SJSA1 (cell line): Measurements from ENCODE around the gene DUSP15. TPM values are rescaled to one million over a fixed set of nuclear protein-coding genes. Genes with fewer than 3 reads are reported as not detected.

Experiments
- DNase-seq, 2 experiments: peaks; one replicate each; pipeline ENCODE4 v3.0.0-alpha.2; 2015 to 2020; ENCODE audit warnings: low spot score in 2 of 2, low read depth in 1 of 2
- H3K27ac ChIP-seq: fragments of 250-450 bp; sonication (Bioruptor Pico); 2 replicates; pipeline ENCODE4 v1.5.1; 2020; ENCODE audit warnings: mild to moderate bottlenecking, moderate library complexity
- H3K27me3 ChIP-seq: fragments of 250-450 bp; sonication (Bioruptor Pico); replicated peaks from 2 replicates; pipeline ENCODE4 v1.5.1; 2020; ENCODE audit warnings: mild to moderate bottlenecking, moderate library complexity
- H3K36me3 ChIP-seq: fragments of 250-450 bp; sonication (Bioruptor Pico); 2 replicates; pipeline ENCODE4 v1.5.1; 2020; ENCODE audit warnings: mild to moderate bottlenecking
- H3K4me1 ChIP-seq: fragments of 250-450 bp; sonication (Bioruptor Pico); replicated peaks from 2 replicates; pipeline ENCODE4 v1.6.1; 2021; ENCODE audit warnings: mild to moderate bottlenecking
- H3K4me3 ChIP-seq: fragments of 250-450 bp; sonication (Bioruptor Pico); 2 replicates; pipeline ENCODE4 v1.5.1; 2020; ENCODE audit warnings: mild to moderate bottlenecking
- H3K9me3 ChIP-seq: fragments of 250-450 bp; sonication (Bioruptor Pico); replicated peaks from 2 replicates; pipeline ENCODE4 v1.5.1; 2020; ENCODE audit warnings: mild to moderate bottlenecking
- total RNA-seq: library from RNA; depleted of rRNA; stranded (reverse); fragments of >200 nt; shearing (Covaris generic); gene quantifications from 2 replicates; pipeline ENCODE4 v1.2.3, GENCODE V29; 2014

DUSP15 gene
- total RNA-seq, 1 experiment from 2014 or later: 1.5 TPM

DNA sequence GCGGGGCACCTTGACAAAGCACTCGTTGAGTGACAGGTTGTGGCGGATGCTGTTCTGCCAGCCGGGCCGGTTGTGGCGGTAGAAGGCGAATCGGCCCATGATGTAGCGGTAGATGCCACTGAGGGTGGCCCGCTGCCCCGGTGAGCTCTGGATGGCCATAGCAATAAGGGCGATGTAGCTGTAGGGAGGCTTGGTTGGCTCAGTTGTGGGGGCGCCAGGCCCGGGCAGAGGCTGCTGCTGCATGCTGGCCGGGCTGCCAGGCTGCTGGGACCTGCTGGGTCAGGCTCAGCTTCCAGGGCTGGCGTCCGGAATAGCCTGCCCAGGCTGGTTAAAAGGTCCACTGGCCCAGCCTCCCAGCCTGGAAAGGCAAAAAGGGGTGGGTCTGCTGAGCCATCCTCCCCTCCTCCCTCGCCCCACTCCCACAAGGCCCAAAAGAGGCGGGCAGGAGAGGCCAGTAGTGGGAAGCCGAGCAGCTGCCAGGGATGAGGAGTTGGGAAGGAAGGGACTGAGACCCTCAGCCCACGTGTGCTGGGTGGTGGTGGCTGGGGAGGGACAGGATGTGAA is 24.9 kb downstream of the DUSP15 start, which contains the start of gene FOXS1:
Gene FOXS1, minus strand, starts transcription at position 305 of the 564 bp plus-strand sequence. Its CDS starts 62 bp downstream, at position 243.
- Histone ChIP-seq H3K36me3 (no peaks in the 10 kb centered on the region; the same call in 1 of the 2 replicates), H3K9me3 (no peaks in the 10 kb centered on the region), H3K4me1 (peaks cover 62% of the 10 kb centered on the region), H3K4me3 (peak within 1 kb of the TSS; percentile 17), H3K27ac (no peak within 1 kb of the TSS), H3K27me3 (no peaks in the 10 kb centered on the region)
- peak; percentile 47 to 61 for DNase-seq

DNA sequence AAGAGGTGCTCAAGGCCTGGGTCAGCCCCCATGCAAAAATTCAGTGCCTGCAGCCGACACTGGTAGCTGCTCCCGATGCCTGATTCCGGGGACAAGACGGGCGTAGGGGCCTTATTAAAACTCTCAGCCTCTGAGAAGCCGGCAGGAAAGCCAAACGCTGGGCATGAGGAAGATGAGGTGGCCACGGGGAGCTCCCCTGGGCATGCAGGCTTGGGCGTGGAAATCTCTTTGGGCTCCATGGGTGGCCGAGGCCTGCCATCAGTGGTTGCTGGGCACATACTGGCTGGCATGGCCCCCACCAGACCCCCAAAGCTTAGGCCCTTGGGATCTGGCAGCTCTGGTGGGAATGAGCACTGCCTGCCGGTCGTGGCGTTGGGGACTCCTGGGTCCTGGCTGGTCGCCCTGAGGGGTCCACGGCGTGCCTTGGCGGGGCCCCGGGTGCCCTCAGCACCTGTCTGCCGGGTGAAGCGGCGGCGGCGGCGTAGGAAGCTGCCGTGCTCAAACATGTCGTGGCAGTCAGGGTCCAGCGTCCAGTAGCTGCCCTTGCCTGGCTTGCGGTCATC is 25.5 kb downstream of the DUSP15 start:
- H3K4me1 ChIP-seq: peaks cover 68% of the 10 kb centered on the region
- peak overlapping the region; percentile 17 for H3K4me3 ChIP-seq
- no peak overlapping the region for H3K27ac ChIP-seq
- no peak for DNase-seq
- H3K36me3 ChIP-seq: no peaks in the 10 kb centered on the region; the same call in 1 of the 2 replicates
- no peaks in the 10 kb centered on the region for H3K9me3 ChIP-seq
- no peaks in the 10 kb centered on the region for H3K27me3 ChIP-seq

- Histone ChIP-seq H3K36me3 (no peaks in the 10 kb centered on the region; the same call in 1 of the 2 replicates), H3K4me1 (peaks cover 77% of the 10 kb centered on the region), H3K9me3 (no peaks in the 10 kb centered on the region), H3K27ac (no peak overlapping the region), H3K4me3 (peak overlapping the region; percentile 2; the same call in 1 of the 2 replicates), H3K27me3 (no peaks in the 10 kb centered on the region)
- DNase-seq: no peak
Measured at GRCh38 chr20:31843881-31844280, 26.4 kb downstream of the DUSP15 start.

GRCh38 chr20:31843288-31843687 is 27.0 kb downstream of the DUSP15 start:
- Histone ChIP-seq H3K27ac (peak overlapping the region; percentile 26), H3K9me3 (no peaks in the 10 kb centered on the region), H3K27me3 (no peaks in the 10 kb centered on the region), H3K4me3 (no peak overlapping the region), H3K4me1 (peaks cover 83% of the 10 kb centered on the region), H3K36me3 (no peaks in the 10 kb centered on the region; the same call in 1 of the 2 replicates)
- no peak for DNase-seq

DNA sequence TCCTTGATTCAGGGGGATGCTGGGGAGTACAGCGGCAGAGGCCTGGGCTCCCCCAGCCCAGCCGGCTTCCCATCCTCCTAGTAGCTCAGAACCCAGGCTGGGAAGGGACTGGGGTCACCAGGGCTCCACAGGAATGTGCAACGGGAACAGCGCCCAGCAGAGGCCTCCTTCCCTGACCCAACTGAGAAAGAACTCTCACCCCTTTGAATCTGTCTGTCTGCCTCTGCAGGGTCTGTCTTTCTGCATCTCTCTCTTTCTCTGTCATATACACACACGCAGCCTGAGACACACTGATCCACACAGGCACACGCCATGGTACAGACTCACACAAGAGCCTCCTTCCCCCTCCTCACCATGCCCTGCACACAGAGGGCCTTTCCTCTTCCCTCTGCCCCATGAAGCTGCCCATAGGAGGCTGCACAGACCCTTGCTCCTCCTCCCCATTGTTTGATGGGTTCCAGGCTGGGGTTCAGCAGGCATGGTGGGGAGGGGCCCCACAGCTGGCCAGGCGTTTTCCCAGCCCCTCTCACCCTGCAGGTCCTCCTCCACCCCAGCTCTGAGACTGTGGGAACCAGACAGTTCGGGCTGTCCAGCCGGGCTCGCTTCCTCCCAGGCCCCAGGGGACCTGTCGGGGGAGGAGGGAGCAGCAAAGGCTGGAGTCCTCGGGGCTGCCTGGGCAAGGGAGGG is 27.7 kb downstream of the DUSP15 start:
- Histone ChIP-seq H3K4me1 (peaks cover 90% of the 10 kb centered on the region), H3K27ac (peak overlapping the region; percentile 26), H3K27me3 (no peaks in the 10 kb centered on the region), H3K4me3 (no peak overlapping the region), H3K36me3 (no peaks in the 10 kb centered on the region; the same call in 1 of the 2 replicates), H3K9me3 (no peaks in the 10 kb centered on the region)
- peak; percentile 62 for DNase-seq

GRCh38 chr20:31841928-31842327 is 28.4 kb downstream of the DUSP15 start:
- Histone ChIP-seq H3K4me1 (peaks cover 97% of the 10 kb centered on the region), H3K4me3 (no peak overlapping the region), H3K27me3 (no peaks in the 10 kb centered on the region), H3K9me3 (no peaks in the 10 kb centered on the region), H3K36me3 (no peaks in the 10 kb centered on the region; the same call in 1 of the 2 replicates), H3K27ac (peak overlapping the region; percentile 26)
- DNase-seq: peak; percentile 75 to 86

- Histone ChIP-seq H3K27me3 (no peaks in the 10 kb centered on the region), H3K36me3 (no peaks in the 10 kb centered on the region; the same call in 1 of the 2 replicates), H3K9me3 (no peaks in the 10 kb centered on the region), H3K27ac (peak overlapping the region; percentile 16; the same call in 1 of the 2 replicates), H3K4me1 (peaks cover 100% of the 10 kb centered on the region), H3K4me3 (no peak overlapping the region)
- DNase-seq: no peak
Measured at GRCh38 chr20:31840906-31841816, 29.2 kb downstream of the DUSP15 start.

- peak in 1 of 2 experiments; percentile 34 for DNase-seq
- H3K4me1 ChIP-seq: peaks cover 100% of the 10 kb centered on the region
- H3K4me3 ChIP-seq: no peak overlapping the region
- no peaks in the 10 kb centered on the region for H3K9me3 ChIP-seq
- H3K27me3 ChIP-seq: no peaks in the 10 kb centered on the region
- H3K27ac ChIP-seq: no peak overlapping the region
- no peaks in the 10 kb centered on the region; the same call in 1 of the 2 replicates for H3K36me3 ChIP-seq
Measured at GRCh38 chr20:31839782-31840487, 30.4 kb downstream of the DUSP15 start.

GRCh38 chr20:31838646-31839292 is 31.6 kb downstream of the DUSP15 start:
- Histone ChIP-seq H3K27ac (0 out of 2 replicates have a peak overlapping the region, but pooled peaks have one; percentile 2), H3K9me3 (no peaks in the 10 kb centered on the region), H3K36me3 (no peaks in the 10 kb centered on the region; the same call in 1 of the 2 replicates), H3K27me3 (no peaks in the 10 kb centered on the region), H3K4me3 (no peak overlapping the region), H3K4me1 (peaks cover 100% of the 10 kb centered on the region)
- peak in 1 of 2 experiments; percentile 47 for DNase-seq

GRCh38 chr20:31837896-31838397 is 32.4 kb downstream of the DUSP15 start:
- peak; percentile 65 to 74 for DNase-seq
- Histone ChIP-seq H3K4me1 (peaks cover 100% of the 10 kb centered on the region), H3K36me3 (no peaks in the 10 kb centered on the region), H3K27me3 (no peaks in the 10 kb centered on the region), H3K9me3 (no peaks in the 10 kb centered on the region), H3K27ac (peak overlapping the region; percentile 10), H3K4me3 (no peak overlapping the region)

DNA sequence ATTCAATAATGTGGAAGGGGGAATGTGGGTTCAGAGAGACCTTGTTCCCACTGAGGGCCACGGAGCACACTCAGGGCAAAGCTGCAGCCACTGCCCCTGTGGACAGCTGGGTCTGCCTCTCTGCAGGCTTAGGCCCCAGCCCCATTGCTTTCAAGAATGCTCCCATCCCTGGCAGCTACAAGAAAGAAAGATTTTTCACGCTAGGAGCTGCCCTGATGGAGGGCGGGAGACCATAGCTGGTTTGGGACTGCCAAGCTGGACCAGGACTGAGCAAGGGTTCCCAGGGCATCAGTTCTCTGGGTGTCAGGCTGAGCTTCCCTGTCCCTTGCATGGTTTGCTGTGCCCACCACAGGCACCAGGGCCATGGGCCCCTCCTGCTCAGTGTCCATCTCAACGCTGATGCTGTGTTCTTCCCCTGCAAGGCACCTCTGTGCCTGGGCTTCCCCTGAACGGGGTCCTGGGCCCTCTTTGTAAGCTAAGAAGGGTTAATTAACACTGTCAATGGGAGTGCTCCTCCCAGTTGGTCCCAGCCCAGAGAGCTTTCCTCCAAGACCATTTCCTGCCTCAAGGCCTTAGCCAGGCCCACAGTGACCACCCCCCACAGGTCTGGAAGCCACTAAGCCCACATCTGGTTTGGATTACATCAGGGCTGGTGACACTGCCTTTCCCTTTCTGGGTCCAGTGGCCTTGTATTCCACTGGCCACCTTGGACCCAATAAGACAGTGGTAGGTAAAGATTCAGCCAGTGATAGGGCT is 33.3 kb downstream of the DUSP15 start:
- Histone ChIP-seq H3K27me3 (no peaks in the 10 kb centered on the region), H3K9me3 (no peaks in the 10 kb centered on the region), H3K4me3 (no peak overlapping the region), H3K36me3 (no peaks in the 10 kb centered on the region), H3K27ac (peak overlapping the region; percentile 10), H3K4me1 (peaks cover 98% of the 10 kb centered on the region)
- peak; percentile 64 to 73 for DNase-seq
